ENCODE results near the gene IGSF11.

The IGSF11 gene

GRCh38 chr3:119019767-119020518 lies 14.7 kb downstream of the IGSF11 start:
- ATAC-seq (replicated peaks), result no peak
- Mint-ChIP-seq H3K4me3 (no peak overlapping the region), H3K9me3 (no peaks in the 10 kb centered on the region), H3K27ac (no peak overlapping the region), H3K4me1 (ENCODE audit: low read depth in 2 of 2) (peaks cover 0 to 2% of the 10 kb centered on the region in 2 donors), H3K36me3 (ENCODE audit: insufficient read depth) (no peaks in the 10 kb centered on the region), H3K27me3 (peaks cover 10 to 33% of the 10 kb centered on the region in 2 donors)
- no peak for DNase-seq

DNA sequence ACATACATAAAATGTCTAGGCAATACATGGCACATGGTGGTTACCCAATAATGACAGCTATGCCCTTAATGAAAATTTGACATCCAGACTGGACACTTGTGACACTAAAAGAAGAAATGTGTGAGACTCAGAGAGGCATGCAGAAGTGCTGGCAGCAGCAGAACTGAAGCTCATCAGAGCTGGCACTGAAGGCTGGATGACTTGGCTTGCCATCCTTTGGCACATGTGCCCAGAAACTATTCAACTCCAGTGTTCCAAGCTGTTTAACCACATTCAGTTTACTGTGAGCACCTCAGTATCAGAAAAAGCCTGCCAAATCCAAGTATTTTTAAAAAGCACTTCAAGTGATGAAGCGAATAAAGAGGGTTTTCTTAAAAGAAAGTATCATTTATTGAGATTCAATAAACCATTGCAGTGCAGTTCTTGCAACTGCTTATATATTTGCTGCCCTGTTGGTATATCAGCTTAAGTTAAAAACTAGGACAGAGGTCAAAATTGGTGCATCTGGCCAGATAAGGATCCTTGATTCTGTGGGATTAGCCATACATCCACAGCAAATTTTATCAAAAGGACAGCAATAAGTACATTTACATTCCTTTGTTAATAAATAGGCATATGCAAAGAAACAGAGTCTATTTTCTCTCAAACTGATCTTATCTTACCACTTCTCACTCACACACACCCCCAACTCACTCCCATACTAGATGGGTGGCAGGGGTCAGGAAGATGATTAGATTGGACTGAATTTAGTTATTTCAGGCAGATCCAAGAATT lies 15.8 kb downstream of the IGSF11 start:
- Mint-ChIP-seq H3K36me3 (ENCODE audit: insufficient read depth) (no peaks in the 10 kb centered on the region), H3K27ac (no peak overlapping the region), H3K4me3 (no peak overlapping the region), H3K27me3 (peaks cover 10 to 33% of the 10 kb centered on the region in 2 donors), H3K4me1 (ENCODE audit: low read depth in 2 of 2) (peaks cover 0 to 2% of the 10 kb centered on the region in 2 donors), H3K9me3 (no peaks in the 10 kb centered on the region)
- ATAC-seq (replicated peaks), result no peak
- no peak for DNase-seq

DNA sequence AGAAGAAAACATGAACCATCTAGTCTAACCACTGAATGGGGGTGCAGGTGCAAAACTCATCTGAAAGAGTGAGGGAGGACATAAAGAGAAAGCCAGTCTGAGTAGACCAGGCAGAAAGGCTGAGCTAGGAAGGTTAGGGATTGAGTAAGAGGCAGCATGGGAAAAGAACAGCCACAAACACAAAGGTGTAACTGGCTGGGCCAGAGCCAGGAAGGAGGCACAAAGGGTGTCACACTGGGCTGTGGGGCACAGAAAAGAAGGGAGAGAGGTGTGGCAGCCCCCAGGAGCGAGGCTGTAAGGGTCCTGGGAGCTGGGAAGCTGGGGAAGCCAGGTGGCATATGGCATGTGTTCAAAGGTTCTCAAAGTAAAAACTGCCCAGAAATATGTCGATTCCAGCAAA lies 18.7 kb downstream of the IGSF11 start:
- peaks cover 0 to 2% of the 10 kb centered on the region in 2 donors for H3K4me1 Mint-ChIP-seq (ENCODE audit: low read depth in 2 of 2)
- ATAC-seq (replicated peaks) (no peak), DNase-seq (no peak)
- H3K36me3 Mint-ChIP-seq (ENCODE audit: insufficient read depth), result no peaks in the 10 kb centered on the region
- H3K27ac Mint-ChIP-seq, result no peak overlapping the region
- H3K9me3 Mint-ChIP-seq, result no peaks in the 10 kb centered on the region
- no peak overlapping the region for H3K4me3 Mint-ChIP-seq
- H3K27me3 Mint-ChIP-seq, result peaks cover 21 to 39% of the 10 kb centered on the region in 2 donors

- H3K27ac Mint-ChIP-seq, result no peak overlapping the region
- DNase-seq (no peak), ATAC-seq (replicated peaks) (no peak)
- no peak overlapping the region for H3K4me3 Mint-ChIP-seq
- H3K4me1 Mint-ChIP-seq (ENCODE audit: low read depth in 2 of 2), result no peaks in the 10 kb centered on the region
- peaks cover 11 to 30% of the 10 kb centered on the region in 2 donors for H3K27me3 Mint-ChIP-seq
- no peaks in the 10 kb centered on the region for H3K36me3 Mint-ChIP-seq (ENCODE audit: insufficient read depth)
- no peaks in the 10 kb centered on the region for H3K9me3 Mint-ChIP-seq
Measured at GRCh38 chr3:119013951-119014350, 20.7 kb downstream of the IGSF11 start.

- no peaks in the 10 kb centered on the region for H3K4me1 Mint-ChIP-seq (ENCODE audit: low read depth in 2 of 2)
- no peak overlapping the region for H3K27ac Mint-ChIP-seq
- peaks cover 21 to 44% of the 10 kb centered on the region in 2 donors for H3K27me3 Mint-ChIP-seq
- H3K4me3 Mint-ChIP-seq, result no peak overlapping the region
- ATAC-seq (replicated peaks) (no peak), DNase-seq (no peak)
- no peaks in the 10 kb centered on the region for H3K36me3 Mint-ChIP-seq (ENCODE audit: insufficient read depth)
- H3K9me3 Mint-ChIP-seq, result peaks cover 0 to 5% of the 10 kb centered on the region in 2 donors
Measured at GRCh38 chr3:119011528-119011927, 23.1 kb downstream of the IGSF11 start.

DNA sequence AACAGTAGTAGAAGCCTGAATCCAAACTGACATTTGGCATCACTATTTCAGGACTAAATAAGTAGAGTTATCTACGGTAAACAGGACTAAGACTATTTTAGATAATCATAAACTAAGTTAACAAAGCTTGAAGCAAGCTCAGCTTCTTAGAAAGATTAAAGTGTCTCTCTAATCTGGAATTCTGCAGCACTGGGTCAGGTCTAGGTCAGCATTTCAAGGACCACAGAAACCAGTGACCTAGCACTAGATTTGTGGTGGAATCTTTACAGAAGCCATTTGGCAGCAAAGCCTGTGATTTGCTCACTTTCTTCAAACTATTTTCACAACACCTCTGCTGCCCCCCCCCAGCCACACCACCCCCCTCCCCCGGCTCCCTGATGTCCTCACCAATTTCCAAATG lies 37.5 kb downstream of the IGSF11 start:
- Mint-ChIP-seq H3K4me3 (no peak overlapping the region), H3K27me3 (no peaks in the 10 kb centered on the region), H3K27ac (no peak overlapping the region), H3K36me3 (ENCODE audit: insufficient read depth) (no peaks in the 10 kb centered on the region), H3K9me3 (peaks cover 0 to 2% of the 10 kb centered on the region in 2 donors), H3K4me1 (ENCODE audit: low read depth in 2 of 2) (no peaks in the 10 kb centered on the region)
- DNase-seq (no peak), ATAC-seq (replicated peaks) (no peak)

- ATAC-seq (replicated peaks) (no peak), DNase-seq (no peak)
- Mint-ChIP-seq H3K4me1 (ENCODE audit: low read depth in 2 of 2) (no peaks in the 10 kb centered on the region), H3K4me3 (no peak overlapping the region), H3K36me3 (ENCODE audit: insufficient read depth) (no peaks in the 10 kb centered on the region), H3K9me3 (peaks cover 0 to 2% of the 10 kb centered on the region in 2 donors), H3K27ac (no peak overlapping the region), H3K27me3 (peaks cover 0 to 9% of the 10 kb centered on the region in 2 donors)
Measured at GRCh38 chr3:118991775-118992174, 42.9 kb downstream of the IGSF11 start.

- H3K4me1 Mint-ChIP-seq (ENCODE audit: low read depth in 2 of 2), result no peaks in the 10 kb centered on the region
- H3K27ac Mint-ChIP-seq, result no peak overlapping the region
- H3K4me3 Mint-ChIP-seq, result no peak overlapping the region
- DNase-seq, result no peak
- H3K36me3 Mint-ChIP-seq (ENCODE audit: insufficient read depth), result no peaks in the 10 kb centered on the region
- no peak for ATAC-seq (replicated peaks)
- peaks cover 0 to 12% of the 10 kb centered on the region in 2 donors for H3K27me3 Mint-ChIP-seq
- peaks cover 0 to 2% of the 10 kb centered on the region in 2 donors for H3K9me3 Mint-ChIP-seq
Measured at GRCh38 chr3:118990823-118991560, 43.7 kb downstream of the IGSF11 start.

DNA sequence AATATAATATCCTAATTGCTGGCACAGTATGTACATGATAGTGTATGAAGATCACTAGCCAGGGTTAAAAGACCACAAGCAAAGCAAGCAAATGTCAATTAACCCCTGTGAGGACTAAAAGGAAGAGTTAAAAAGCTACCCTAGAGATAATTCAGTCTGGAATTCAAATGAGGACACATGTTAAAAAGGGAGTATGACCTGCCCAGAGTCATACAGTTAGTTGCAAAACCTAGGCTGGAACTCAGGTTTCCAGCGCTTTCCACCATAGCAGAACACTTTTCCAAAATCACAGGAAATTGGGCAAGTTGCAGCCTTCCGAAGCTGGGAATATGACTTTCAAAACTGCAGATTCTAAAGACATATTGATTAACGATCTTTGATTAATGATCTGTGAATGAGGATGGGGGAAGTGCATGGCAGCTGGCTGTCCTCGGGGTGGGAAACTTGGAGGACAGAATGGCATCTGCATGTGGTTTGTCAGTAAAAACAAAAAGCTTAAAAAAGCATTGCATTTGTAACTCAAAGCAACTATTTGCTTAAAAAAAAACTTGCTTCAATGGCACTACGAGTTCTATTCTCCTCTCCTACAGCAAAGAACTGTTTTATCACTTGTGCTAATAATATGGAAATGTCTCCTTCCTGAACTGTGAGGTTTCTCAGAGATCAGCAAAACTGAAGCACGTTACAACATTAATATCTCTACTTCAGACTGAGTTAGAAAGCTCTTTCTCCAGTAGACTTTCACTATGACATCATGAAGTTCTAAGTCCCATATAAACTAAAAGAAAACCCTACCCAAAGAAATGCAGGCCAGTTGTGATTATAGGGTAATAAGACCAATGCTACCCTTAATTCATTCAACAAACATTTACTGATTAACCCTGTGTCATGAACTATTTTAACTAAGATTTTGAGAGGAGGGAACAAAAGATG lies 46.2 kb downstream of the IGSF11 start:
- Mint-ChIP-seq H3K4me3 (no peak overlapping the region), H3K27me3 (peaks cover 0 to 24% of the 10 kb centered on the region in 2 donors), H3K4me1 (ENCODE audit: low read depth in 2 of 2) (no peaks in the 10 kb centered on the region), H3K36me3 (ENCODE audit: insufficient read depth) (no peaks in the 10 kb centered on the region), H3K9me3 (no peaks in the 10 kb centered on the region), H3K27ac (no peak overlapping the region)
- DNase-seq (no peak), ATAC-seq (replicated peaks) (no peak)

- Mint-ChIP-seq H3K27ac (no peak overlapping the region), H3K27me3 (peaks cover 0 to 24% of the 10 kb centered on the region in 2 donors), H3K36me3 (ENCODE audit: insufficient read depth) (no peaks in the 10 kb centered on the region), H3K4me1 (ENCODE audit: low read depth in 2 of 2) (no peaks in the 10 kb centered on the region), H3K9me3 (no peaks in the 10 kb centered on the region), H3K4me3 (no peak overlapping the region)
- DNase-seq (no peak), ATAC-seq (replicated peaks) (no peak)
Measured at GRCh38 chr3:118987477-118987876, 47.2 kb downstream of the IGSF11 start.

DNA sequence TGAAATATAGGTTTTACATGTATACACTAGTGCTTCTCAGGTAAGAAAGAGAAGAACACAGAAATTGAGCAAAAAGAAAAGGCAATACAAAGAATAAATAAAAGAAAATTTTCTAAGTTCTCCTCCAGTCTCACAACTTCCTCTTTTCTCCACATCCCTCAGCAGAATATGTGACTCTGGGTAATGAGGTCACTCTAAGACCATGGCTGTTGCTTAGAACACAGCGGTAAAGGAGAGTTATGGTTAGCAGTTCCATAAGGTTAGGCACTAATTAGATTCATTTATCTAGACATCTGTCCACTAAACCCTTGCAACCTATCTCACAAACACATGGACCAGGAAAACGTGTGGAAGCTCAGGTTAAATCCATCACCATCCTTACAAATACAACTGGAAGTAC lies 47.9 kb downstream of the IGSF11 start:
- no peaks in the 10 kb centered on the region for H3K36me3 Mint-ChIP-seq (ENCODE audit: insufficient read depth)
- H3K9me3 Mint-ChIP-seq, result no peaks in the 10 kb centered on the region
- peaks cover 5 to 27% of the 10 kb centered on the region in 2 donors for H3K27me3 Mint-ChIP-seq
- H3K27ac Mint-ChIP-seq, result no peak overlapping the region
- no peak overlapping the region for H3K4me3 Mint-ChIP-seq
- no peak for DNase-seq
- no peak for ATAC-seq (replicated peaks)
- no peaks in the 10 kb centered on the region for H3K4me1 Mint-ChIP-seq (ENCODE audit: low read depth in 2 of 2)

DNA sequence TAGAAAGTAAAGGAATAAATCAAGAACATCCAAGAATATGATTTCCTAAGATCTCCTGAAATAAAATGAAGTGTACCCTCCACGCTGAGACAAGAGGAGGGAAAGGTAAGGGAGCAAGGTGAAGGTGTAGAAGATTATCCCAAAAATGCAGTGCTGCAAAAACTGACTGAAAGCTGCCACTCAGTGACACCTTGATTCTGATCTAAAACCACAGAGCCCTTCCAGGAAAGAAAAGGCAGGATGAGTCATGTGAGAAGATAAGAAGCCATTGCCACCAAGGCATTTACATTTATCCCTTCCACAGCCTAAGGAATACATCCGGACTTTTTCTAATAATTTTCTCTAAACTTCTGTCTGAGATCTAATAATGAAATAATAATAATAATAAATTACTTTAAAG lies 49.9 kb downstream of the IGSF11 start:
- no peak for ATAC-seq (replicated peaks)
- no peaks in the 10 kb centered on the region for H3K36me3 Mint-ChIP-seq (ENCODE audit: insufficient read depth)
- H3K4me3 Mint-ChIP-seq, result no peak overlapping the region
- no peak overlapping the region for H3K27ac Mint-ChIP-seq
- DNase-seq, result no peak
- H3K9me3 Mint-ChIP-seq, result no peaks in the 10 kb centered on the region
- H3K27me3 Mint-ChIP-seq, result peaks cover 9 to 30% of the 10 kb centered on the region in 2 donors
- H3K4me1 Mint-ChIP-seq (ENCODE audit: low read depth in 2 of 2), result no peaks in the 10 kb centered on the region
